NCI-H2081 (cell line): Measurements from ENCODE around the gene GRAP.
"Not testable (repeated sequence)": the region's sequence is repeated elsewhere in the genome, so short reads cannot be mapped to it uniquely, and the experiment has no call there.

Source experiments
- DNase-seq, 2 experiments: peaks; one replicate each; lab custom pipeline; 2025; lab: John Stamatoyannopoulos, UW

The GRAP gene

DNA sequence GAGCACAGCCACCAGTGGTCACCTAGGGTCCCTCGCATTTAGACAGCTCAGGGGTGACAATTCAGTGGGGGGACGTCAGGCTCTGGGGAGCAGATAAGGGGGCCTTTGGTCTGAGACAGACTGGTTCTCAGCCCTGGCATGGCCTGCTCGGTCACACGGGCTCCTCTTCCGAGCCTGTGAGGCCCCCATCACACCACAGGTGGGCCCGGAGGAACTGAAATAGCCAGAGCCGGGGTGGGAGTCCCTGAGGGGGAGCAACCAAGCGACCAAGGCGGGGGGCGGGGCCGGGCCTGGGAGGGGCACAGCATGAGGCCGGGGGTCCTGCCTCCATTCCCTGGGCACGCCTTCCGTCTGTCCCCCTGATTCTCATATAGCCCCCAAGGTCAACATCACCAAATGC, 4.4 kb downstream of the GRAP start:
- not testable (repeated sequence) for DNase-seq

DNA sequence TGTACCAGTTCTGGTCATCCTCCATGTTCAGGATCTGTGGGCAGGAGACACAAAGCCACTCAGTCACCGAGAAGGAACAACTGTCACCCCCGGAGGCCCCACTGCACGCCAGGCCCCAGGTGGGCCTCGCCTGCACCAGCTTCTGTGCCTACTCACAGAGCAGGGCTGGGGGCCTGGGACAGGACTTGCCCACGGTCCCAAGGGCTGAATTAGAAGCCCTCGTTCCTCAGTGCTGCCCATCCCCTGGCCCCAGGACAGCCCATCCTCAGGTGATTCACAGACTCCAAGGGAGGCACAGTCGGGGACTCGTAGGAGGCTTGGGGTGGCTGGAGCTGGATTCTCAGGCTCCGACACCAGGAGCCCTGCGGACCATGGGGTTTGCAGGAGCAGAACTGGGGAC, 4.9 kb downstream of the GRAP start:
- DNase-seq: not testable (repeated sequence)

DNA sequence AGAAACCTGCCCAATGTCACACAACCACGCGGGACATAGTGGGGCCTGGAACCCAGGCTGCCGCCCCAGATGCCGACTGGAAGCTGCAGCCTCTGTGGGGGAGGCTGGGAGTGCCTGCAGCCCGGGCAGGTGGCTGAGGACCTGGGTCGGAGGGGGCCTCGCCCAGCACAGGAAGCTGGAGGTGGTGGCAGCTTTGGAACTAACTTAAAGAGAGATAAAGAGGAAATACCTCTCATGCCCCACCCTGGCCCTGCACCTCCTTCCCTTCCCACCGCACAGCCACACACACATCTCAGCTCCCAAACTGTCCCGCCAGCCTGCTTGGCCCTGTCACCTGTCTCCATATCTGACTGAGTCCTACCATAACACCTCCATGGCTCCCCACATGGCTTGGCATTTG, 6.4 kb downstream of the GRAP start:
- not testable (repeated sequence) for DNase-seq

DNA sequence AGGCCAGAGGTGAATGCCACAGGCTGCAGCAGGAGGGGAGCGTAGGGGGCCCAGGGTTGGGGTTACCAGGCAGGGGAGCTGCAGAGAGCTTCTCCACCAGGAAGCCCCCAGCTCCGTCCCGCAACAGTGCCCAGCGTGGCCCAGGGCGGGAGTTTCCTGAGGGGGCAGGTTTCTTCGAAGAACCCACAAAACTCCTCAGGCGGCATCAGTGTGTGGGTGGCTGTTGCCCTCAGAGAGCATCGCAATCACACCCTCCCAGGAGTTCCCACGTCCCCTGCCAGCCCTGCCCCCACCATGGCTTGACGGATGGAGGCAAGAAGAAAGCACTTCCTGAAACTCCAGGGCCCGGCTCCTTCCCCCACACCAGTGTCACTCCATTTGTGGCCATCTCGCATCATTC, 8.0 kb downstream of the GRAP start:
- not testable (repeated sequence) for DNase-seq

DNA sequence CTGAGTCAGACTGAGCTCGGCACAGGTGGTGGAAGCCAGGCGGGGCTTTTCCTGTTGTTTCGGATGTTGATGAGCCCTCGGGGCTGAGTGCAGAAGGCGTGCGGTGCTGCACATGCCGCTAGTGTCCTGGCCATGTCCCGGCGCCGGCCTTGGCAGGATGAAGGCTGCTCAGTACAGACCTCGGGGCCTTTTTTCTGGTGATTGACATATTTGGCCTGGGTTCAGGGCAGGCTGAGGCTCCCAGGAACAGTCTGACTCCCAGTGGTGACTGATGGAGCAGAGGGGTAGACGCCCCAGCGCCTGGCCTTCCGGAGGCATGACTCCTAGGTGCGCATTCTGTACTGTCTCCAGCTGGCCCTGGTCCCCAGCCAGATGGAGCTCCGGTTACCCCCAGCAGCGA, 8.8 kb downstream of the GRAP start:
- DNase-seq: not testable (repeated sequence)

DNA sequence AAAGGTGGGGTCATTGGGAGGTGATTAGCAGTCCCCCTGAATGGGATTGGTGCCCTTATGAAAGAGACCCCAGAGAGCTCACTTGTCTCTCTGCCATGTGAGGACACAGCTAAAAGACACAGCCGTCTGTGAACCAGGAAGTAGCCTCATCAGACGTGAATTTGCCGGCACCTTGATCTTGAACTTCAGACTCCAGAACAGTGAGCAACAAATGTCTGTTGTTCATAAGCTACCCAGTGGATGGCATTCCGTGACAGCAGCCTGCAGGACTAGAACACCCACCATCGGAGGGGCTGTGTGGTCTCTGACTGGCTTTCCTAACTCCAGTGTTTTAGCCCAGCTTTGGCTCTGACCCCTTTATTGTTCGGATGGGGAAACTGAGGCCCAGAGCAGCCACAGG, 9.2 kb downstream of the GRAP start:
- DNase-seq: not testable (repeated sequence)

DNA sequence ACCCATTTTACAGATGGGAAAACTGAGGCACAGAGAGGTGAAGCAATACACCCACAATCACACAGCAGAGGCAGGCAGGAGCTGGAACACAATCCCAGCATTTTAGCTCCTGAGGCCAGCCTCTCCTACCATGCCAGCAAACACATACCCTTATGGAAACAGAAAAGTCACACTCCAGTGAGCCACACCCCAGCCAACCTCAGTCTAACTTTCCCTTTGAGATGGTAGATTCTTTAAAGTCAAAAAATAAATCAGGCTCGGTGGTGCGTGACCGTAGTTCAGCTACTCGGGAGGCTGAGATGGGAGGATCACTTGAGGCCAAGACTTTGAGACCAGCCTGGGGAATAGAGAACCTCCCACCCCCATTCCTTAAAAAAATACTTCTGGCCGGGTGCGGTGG, 10.6 kb downstream of the GRAP start:
- not testable (repeated sequence) for DNase-seq

DNA sequence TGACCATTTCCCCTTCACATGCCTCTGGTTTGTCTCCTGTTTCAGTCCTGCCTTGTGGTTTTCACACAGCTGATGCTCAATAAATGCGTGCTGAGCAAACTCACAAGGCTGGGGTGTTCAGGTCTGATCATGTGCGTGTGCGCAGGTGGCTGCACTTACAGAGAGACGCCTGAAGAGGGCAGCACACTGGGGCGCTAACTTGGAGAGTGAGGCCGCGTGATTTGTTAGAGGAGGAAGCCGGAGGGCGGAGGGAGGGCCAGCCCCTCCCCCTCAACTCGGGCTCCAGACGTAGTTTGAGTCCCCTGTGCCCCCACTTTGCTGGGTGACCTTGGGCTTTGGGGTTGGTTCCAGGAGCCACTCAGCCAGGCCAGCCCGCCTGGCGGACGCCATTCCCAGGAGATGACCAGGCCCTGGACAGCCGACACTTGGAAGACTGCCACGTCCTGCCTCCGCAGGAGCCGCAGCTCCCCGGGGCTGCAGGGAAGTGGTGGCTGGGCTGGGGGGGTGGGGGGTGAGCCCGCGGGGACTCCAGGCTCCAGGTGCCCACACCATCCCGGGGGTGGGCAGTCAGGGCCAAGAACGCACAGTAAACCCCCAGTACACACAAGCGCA, 14.3 kb downstream of the GRAP start:
- DNase-seq: not testable (repeated sequence)

DNA sequence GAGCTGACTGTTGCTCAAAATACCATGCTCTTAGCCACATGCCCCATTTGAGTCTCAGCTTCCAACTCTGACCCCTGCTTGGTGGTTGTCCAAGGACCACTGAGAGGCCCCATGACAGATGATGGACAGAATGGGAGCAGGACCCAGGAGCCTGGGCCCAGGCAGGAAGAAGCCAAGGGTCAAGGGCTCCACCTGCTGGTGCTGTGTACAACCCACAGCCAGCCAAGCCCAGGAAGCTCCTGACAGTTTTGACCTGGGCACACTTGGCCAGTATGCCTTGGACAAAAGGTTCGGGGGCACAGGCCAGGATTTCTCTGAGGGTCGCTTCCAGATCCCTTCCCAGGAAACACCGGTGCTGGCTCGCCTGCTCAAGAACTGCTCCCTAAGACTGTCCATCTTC, 15.0 kb downstream of the GRAP start:
- not testable (repeated sequence) for DNase-seq

DNA sequence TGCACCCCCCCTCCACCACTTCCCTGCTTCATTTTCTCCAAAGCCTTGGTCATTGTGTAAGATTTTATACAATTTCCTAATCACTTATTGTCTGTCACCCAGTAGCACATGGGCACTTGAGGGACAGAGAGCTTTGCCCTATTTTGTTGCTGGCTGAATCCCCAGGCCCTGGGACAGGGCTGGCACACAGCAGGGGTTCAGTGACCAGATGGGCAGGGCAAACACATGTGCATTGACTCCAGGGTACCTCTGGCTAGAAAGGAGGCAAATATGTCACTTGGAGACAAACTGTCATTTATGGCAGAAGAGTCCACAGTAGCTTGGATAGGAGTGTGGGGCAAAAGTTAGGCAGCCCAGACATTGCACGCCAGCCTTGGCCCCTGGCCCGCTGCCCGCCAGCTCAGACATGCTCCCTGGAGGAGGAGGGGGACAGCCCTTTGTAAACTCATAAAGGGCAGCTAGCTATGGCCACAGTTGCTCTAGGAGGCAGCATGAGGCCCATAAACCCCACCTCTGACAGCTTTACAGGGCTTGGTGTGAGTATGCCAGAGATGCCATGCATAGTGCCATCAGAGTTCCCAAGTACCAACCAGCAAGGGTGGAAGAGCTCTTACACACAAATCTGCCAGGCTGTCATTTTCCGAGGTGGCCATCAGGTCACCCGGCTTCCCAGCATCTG, 15.8 kb downstream of the GRAP start:
- DNase-seq: not testable (repeated sequence)

DNA sequence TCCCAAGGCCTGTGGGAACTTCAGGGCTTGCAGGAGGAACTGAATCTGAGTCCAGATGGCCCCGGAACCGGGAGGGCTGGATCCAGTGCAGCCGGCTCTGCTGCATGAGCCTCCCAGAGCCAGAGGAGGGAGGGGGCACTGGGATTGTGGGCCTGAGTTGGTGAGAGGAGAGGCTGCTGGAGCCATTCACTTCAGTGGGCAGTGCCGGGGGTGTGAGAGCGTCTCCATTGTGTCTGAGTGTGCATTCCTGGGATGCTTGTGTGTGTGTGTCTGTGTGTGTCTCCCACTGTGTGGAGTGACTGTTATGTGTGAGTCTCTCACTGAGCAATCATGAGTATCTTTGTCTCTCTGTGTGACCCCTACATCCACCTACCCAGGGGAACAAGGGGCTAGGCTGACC, 17.0 kb downstream of the GRAP start:
- DNase-seq: not testable (repeated sequence)

DNA sequence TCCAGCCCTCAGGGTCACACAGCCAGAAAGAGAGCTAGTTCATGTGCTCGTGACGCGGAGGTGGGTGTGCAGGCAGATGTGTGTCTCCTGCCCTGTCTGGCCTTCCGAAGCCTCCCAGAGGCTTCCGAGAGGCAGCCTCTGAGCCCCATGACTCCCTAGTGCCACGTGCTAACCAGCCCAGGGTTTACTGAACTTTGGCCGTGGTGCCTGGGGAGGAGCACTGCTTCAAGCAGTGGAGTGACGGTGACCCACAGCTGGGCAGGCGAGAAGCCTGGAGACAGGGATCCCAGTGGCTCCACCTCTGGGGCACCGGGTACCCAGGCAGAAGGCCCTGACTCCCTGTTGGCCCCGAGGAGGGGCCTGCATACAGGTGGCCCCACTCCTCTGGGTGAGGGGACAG, 18.1 kb downstream of the GRAP start:
- DNase-seq: not testable (repeated sequence)

DNA sequence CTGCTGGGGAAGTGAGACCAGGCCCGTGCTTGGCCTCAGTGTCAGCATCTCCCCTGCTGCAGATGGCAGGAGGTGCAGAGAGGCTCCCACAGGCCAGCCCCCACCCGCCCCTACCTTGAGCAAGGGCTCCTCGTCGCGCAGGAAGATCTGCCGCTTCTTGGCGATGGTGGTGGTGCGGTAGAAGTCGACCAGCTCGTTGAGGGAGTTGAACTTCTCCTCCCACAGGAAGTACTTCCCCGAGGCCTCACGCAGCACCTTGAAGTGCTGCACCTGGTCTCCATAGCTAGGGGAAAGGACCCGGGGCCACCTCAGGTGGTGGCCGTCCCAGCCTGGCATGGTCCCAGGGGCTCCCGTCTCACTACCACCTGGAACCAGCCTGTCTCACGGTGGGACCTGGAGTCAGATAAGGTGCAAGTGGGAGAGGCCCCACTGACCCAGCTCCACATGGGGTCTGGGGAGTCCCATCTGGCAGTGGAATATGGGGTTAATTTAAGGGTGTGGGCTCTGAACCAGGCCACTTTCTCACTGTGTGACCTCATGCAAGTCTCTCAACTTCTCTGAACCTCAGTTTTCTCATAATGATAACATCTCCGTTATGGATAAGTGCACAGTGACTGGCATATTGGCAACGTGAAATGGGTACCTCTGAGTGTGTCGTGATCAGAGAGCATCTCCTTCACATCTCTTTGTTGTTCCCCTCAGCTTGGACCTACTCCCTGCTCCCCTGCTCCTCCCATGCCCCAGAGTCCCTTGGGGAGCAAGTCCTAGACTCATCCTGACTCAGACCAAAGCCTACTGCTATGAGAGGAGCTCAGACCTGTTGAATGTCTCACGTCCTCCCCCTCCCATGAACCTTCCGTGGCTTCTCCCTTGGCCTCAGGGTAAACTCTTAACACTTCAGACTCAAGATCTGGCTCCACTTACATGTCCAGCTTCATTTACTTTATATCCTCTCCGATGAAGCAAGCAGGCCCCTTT, 22.4 kb downstream of the GRAP start:
- no peak for DNase-seq

DNA sequence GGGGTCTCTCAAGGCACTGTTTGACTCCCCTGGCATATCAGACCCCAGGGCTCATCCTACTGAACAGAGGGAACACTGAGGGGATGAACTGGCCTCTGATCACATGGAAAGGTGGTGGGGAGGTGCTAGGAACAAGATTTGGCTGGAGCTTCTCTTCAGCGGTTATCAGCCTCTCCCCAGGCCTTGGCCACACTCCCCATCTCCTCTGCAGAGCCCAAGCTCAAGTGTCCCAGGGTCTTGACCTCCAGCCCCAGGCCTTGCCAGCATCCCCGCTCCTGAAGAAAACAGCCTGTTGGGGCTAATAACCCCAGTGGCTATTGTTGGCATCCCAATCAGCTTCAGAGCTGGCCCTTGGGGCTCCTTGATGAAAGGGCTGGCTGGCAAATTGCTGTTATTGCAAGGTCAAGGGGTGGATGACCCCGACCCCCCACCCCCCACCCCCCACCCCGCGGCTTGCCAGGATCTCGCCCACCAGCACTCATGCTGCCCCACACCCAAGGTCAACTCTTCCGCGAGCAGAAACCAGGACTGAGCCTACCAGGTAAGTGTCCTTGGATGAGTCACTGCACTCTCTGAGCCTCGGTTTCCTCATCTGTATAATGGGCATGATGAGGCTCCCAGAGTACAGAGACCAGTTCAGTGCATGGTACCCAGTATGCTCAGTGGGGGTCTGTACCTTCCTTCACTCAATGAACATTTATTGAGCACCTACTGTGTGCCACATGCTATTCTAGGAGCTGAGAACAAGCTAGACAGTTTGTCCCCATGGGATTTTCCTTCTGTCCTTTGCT, 23.4 kb downstream of the GRAP start:
- DNase-seq: no peak

DNA sequence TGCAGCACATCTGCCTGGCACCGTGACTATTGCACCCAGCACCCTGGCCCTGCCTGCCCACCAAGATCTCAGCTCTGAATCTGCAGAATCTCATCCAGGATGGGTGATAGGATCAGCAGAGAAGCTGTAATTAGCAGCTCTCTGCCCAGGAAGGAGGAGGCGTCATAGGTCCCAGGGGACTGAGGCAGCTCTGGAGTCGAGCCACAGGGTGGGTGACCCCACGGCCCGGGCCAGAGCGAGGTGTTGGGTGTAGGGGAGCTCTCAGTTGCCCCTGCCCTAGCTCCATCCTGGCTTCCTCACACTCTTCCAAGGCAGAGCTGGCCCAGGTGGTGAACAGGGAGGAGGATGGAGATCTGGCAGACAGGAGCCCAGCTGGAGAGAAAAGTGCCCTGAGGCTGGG, 24.0 kb downstream of the GRAP start:
- DNase-seq: no peak

DNA sequence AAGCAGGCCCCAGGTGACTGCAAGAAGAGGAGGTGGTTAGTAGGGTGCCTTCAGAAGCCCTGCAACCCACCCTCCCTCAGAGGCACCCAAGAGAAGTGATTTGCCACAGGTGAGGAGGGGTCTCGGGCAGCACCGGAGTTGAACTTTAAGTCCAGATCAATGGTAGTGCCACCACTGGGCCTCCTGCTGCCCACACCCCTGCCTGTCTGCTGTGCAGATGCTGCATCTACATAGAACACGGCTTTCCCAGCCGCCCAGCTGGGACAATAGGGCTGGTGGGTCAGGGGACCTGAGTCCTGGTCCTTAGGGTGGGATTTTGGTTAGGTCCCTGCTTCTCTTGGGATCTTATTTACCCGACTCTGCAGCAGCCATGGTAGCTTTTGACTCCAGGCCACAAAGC, 24.6 kb downstream of the GRAP start:
- no peak for DNase-seq

DNA sequence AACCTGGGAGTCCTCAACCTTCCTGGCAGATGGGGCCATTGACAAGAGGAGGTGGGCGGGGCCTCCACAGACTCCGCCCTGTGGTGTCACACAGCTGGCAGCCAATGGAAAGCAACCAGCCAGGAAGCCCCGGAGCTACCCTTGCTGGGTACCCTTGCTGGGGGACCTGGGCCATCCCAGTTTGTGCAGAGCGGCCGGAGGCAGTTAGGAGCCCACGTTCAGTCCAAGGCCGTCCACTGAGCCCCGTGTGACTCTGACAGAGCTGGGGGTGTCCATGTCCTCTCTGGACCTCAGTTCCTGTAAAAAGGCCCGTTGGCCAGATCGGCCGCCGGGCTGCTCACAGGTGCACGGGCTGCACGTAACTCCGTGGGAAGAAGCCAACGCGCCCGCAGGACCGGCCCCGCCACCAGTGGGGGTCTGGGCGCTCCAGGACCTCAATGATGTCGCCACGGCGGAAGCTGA, 25.1 kb downstream of the GRAP start:
- no peak for DNase-seq

DNA sequence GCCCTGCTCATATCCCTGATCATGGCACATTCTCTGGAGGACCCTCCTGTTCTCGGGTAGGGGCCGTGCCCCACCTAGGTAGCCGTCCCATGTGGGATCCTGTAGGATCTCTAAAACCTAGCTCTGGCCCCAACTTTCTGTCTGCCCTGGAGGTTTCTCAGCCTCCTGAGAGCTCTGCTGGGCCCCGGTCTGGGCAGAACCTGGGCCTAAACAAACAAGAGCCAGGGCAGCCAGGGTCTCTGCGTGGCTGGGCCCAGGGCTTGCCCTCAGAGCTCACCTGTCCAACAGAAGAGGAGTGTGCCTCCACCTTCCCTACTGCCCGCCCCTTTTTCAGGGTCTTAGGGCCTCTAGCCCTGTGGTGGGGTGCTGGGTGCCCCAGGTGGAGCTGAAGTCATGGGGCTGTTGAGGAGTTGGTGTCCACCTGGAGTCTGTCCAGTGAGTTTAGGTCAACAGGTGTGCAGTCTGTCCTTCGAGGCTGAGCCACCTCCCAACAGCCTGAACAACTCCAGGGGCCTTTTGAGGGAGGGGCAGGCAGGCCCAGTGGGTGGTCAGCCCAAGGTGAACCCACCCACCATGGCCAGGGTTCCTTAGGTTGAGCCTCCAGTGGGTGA, 25.6 kb downstream of the GRAP start:
- not testable (repeated sequence) for DNase-seq

DNA sequence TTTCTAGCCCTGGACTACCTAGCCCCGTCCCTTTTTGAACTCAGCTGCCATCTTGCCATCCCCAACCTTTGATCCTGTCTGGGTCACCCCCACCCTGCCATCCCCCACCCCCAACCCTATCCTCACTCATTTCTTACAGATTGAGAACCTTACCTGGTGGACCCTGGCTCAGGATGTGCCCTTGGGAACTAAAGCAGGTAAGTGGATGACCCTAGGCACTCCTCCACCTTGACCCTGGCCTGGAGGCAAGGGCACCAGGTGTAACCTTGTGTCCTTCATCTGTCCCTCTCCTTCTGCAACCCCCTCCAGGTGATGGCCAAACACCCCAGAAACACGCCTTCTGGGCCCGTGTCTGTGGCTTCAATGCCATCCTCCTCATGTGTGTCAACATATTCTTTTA, 26.7 kb downstream of the GRAP start:
- no peak for DNase-seq

DNA sequence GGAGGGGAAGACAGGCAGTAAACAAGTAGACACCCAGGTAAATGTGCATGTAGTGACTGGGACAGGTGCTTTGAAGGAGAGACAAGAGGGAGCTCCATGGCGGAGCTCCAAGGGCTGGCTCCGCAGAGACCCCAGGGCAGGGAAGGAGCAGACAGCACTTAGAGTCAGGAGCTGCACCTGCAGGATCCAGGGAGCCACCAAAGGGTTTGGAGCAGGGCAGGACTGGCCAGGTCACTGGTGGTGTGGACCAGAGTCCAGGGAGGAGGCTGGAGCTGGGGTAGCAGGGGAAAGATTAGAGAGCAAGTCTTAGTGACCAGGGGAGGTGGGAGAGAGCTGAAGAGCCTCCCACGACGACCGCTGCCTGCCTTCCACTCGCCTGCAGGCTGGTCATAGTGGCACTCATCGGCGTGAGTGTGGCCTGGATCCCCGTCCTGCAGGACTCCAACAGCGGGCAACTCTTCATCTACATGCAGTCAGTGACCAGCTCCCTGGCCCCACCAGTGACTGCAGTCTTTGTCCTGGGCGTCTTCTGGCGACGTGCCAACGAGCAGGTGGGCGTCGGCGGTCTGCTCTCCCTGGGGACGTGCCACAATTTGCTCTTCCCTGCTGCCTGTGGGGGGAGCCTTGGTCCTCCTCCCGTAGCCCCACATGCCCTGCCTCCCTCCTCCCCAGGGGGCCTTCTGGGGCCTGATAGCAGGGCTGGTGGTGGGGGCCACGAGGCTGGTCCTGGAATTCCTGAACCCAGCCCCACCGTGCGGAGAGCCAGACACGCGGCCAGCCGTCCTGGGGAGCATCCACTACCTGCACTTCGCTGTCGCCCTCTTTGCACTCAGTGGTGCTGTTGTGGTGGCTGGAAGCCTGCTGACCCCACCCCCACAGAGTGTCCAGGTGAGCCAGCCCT, 27.5 kb downstream of the GRAP start:
- DNase-seq: no peak
